AG09319 (cell line): ENCODE results near the gene POLD1.

Experiments used
- DNase-seq: peaks from one replicate; pipeline ENCODE4 v3.0.0-alpha.2; 2010; ENCODE audit warnings: low read depth; ENCODE audit errors: extremely low read depth
- CTCF ChIP-seq: IDR thresholded peaks from 2 replicates; pipeline ENCODE4 v1.5.1; 2011; ENCODE audit warnings: low read depth, mild to moderate bottlenecking, inconsistent platforms, low read length, moderate library complexity

Gene POLD1

GRCh38 chr19:50466706-50467039, 82.5 kb downstream of the POLD1 start:
- TF ChIP-seq CTCF: no peak
- DNase-seq: no peak

GRCh38 chr19:50467566-50467965, 83.4 kb downstream of the POLD1 start:
- TF ChIP-seq CTCF: no peak

More at GRCh38 chr19:50467566-50467965, 83.4 kb downstream of the POLD1 start:
- DNase-seq: no peak
